HepG2 (cell line): ENCODE data around the gene EVA1A. TPM values are rescaled to one million over a fixed set of nuclear protein-coding genes. Genes with fewer than 3 reads are reported as not detected.

ENCODE experiments used
- ATF7 ChIP-seq, 2 experiments: fragments of 450-650 bp in 1 of 2; sonication (generic) in 1 of 2; formaldehyde crosslinking in 1 of 2; IDR thresholded peaks; 2 replicates each; pipeline versions ENCODE4 v1.4.0 to v1.6.1; 2016 to 2020; ENCODE audit warnings: antibody characterized with exemption in 1 of 2, mild to moderate bottlenecking in 1 of 2, missing genetic modification reagents in 1 of 2
- CAMTA2 ChIP-seq: sonication (generic); formaldehyde crosslinking; IDR thresholded peaks from 2 replicates; pipeline ENCODE4 v1.4.0; 2020; ENCODE audit warnings: mild to moderate bottlenecking, missing genetic modification reagents, borderline replicate concordance
- IRX3 ChIP-seq: sonication (generic); formaldehyde crosslinking; IDR thresholded peaks from 2 replicates; pipeline ENCODE4 v1.8.1; 2023; ENCODE audit warnings: mild to moderate bottlenecking, low read depth, missing genetic modification reagents, borderline replicate concordance
- KAT8 ChIP-seq: IDR thresholded peaks from 2 replicates; pipeline ENCODE4 v1.6.1; 2016; ENCODE audit warnings: missing genetic modification reagents, missing compliant biosample characterization
- MED1 ChIP-seq: sonication (generic); formaldehyde crosslinking; IDR thresholded peaks from 2 replicates; pipeline ENCODE4 v1.4.0; 2020; ENCODE audit warnings: missing genetic modification reagents
- MXI1 ChIP-seq: IDR thresholded peaks from 3 replicates; pipeline ENCODE4 v1.6.1; 2012; ENCODE audit warnings: low read depth, low read length, inconsistent platforms, borderline replicate concordance
- PAWR ChIP-seq: sonication (generic); formaldehyde crosslinking; IDR thresholded peaks from 2 replicates; pipeline ENCODE4 v1.4.0; 2020; ENCODE audit warnings: missing genetic modification reagents, mild to moderate bottlenecking, borderline replicate concordance
- PCBP1 ChIP-seq: fragments of 200-400 bp; formaldehyde crosslinking; IDR thresholded peaks from 2 replicates; pipeline ENCODE4 v1.6.1; 2017; ENCODE audit warnings: mild to moderate bottlenecking, low read depth, low read length, borderline replicate concordance
- PCBP2 ChIP-seq: fragments of 200-400 bp; formaldehyde crosslinking; optimal IDR thresholded peaks from 2 replicates; pipeline ENCODE3; 2018; ENCODE audit warnings: low read length, low read depth; ENCODE audit not compliant: poor library complexity, severe bottlenecking
- PITX1 ChIP-seq: sonication (generic); formaldehyde crosslinking; IDR thresholded peaks from 2 replicates; pipeline ENCODE4 v1.5.1; 2020; ENCODE audit warnings: mild to moderate bottlenecking, missing genetic modification reagents
- RAD51 ChIP-seq: fragments of 450-650 bp; IDR thresholded peaks from 2 replicates; pipeline ENCODE4 v1.6.1; 2016; ENCODE audit warnings: borderline replicate concordance
- RFX1 ChIP-seq: fragments of 450-650 bp; IDR thresholded peaks from 2 replicates; pipeline ENCODE4 v1.6.1; 2017
- TBL1XR1 ChIP-seq: fragments of 150-350 bp; IDR thresholded peaks from 2 replicates; pipeline ENCODE4 v1.6.1; 2014; ENCODE audit warnings: borderline replicate concordance, low read length; ENCODE audit not compliant: partially characterized antibody
- TEAD3 ChIP-seq: optimal IDR thresholded peaks from 2 replicates; pipeline ENCODE3; 2016; ENCODE audit warnings: borderline replicate concordance
- ZBTB1 ChIP-seq: sonication (generic); formaldehyde crosslinking; IDR thresholded peaks from 2 replicates; pipeline ENCODE4 v1.4.0; 2020; ENCODE audit warnings: missing genetic modification reagents, borderline replicate concordance
- ZBTB20 ChIP-seq: sonication (generic); formaldehyde crosslinking; IDR thresholded peaks from 2 replicates; pipeline ENCODE4 v1.8.1; 2023; ENCODE audit warnings: missing genetic modification reagents, low read depth, mild to moderate bottlenecking, borderline replicate concordance
- ZMAT3 ChIP-seq: sonication (generic); formaldehyde crosslinking; conservative IDR thresholded peaks from 2 replicates; pipeline ENCODE4 v1.7.0; 2021; ENCODE audit warnings: missing genetic modification reagents
- ZNF253 ChIP-seq: sonication (generic); formaldehyde crosslinking; IDR thresholded peaks from 2 replicates; pipeline ENCODE4 v1.8.0; 2022; ENCODE audit warnings: mild to moderate bottlenecking, missing genetic modification reagents, borderline replicate concordance
- ZNF577 ChIP-seq: sonication (generic); formaldehyde crosslinking; IDR thresholded peaks from 2 replicates; pipeline ENCODE4 v1.4.0; 2020; ENCODE audit warnings: mild to moderate bottlenecking, low read depth, missing genetic modification reagents, borderline replicate concordance
- polyA plus RNA-seq, 8 experiments: library from polyadenylated mRNA; depleted of rRNA in 3 of 8; stranded (reverse) in 7 of 8; unstranded in 1 of 8; fragments of >200 nt; fragmentation: Illumina TruSeq in 4 of 8; extraction: Trizol in 4 of 8; gene quantifications; 2 replicates each; pipeline versions ENCODE4 v1.2.1 to v1.2.3, GENCODE V29; 2011 to 2016; ENCODE audit warnings: low read depth in 4 of 8, missing spikeins in 1 of 8, mixed read lengths in 1 of 8; ENCODE audit not compliant: insufficient read depth in 1 of 8
- total RNA-seq, 5 experiments: library from RNA; depleted of rRNA; stranded (reverse); fragments of >200 nt; fragmentation: Illumina TruSeq; extraction: Trizol; gene quantifications; 2 replicates each; pipeline ENCODE4 v1.2.3, GENCODE V29; 2016; ENCODE audit warnings: low read depth in 1 of 5
- TF ChIP-seq, protein P1 (sequence below): sonication (generic); formaldehyde crosslinking; IDR thresholded peaks from 2 replicates; pipeline ENCODE4 v1.5.1; 2020; ENCODE audit warnings: missing genetic modification reagents, mild to moderate bottlenecking, borderline replicate concordance
- TF ChIP-seq, protein P2 (sequence below): sonication (generic); formaldehyde crosslinking; IDR thresholded peaks from 2 replicates; pipeline ENCODE4 v1.4.0; 2020; ENCODE audit warnings: missing genetic modification reagents
- TF ChIP-seq, protein P3 (sequence below): sonication (generic); formaldehyde crosslinking; IDR thresholded peaks from 2 replicates; pipeline ENCODE4 v1.5.1; 2020; ENCODE audit warnings: mild to moderate bottlenecking, missing genetic modification reagents, moderate library complexity
- TF ChIP-seq, protein P4 (sequence below), 2 experiments: fragments of 450-650 bp in 1 of 2; sonication (generic) in 1 of 2; formaldehyde crosslinking; IDR thresholded peaks; 2 replicates each; pipeline versions ENCODE4 v1.5.0 to v1.8.0; 2020 to 2022; ENCODE audit warnings: mild to moderate bottlenecking in 1 of 2, missing genetic modification reagents in 1 of 2
- TF ChIP-seq, protein P5 (sequence below): sonication (generic); formaldehyde crosslinking; IDR thresholded peaks from 2 replicates; pipeline ENCODE4 v1.5.0; 2020; ENCODE audit warnings: missing genetic modification reagents

Gene EVA1A
- total and polyA plus RNA-seq, 2 of the 13 experiments (the other 11 are each of a cell fraction or from before 2014, with no cell fraction given), result 57.5 to 57.8 TPM

DNA sequence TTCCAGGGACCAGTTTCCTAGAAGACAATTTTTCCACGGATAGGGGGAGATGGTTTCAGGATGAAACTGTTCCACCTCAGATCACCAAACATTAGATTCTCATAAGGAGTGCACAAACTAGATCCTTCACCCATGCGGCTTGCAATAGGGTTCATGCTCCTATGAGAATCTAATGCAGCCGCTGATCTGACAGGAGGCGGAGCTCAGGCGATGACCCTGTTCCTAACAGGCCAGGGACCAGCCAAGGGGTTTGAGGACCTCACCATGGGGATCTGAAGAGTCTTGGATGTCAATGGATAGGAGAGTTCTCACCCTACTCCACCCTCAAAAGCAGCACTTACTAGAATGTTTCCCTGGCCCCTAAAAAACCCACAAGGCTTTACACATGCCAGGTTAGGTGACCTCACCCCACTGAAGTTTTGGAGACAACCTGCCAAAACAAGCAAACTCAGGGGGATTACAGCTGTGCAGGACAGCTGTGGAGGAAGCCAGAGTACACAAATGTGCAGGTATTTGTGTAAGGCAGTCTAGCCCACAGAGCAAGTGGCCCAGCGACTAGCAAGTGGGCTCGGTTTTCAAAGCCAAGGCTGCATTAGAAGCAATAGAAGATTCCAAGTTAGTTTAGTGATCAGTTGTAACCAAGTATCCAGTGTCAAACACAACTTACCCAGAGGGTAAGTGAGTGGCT lies 3.9 kb downstream of the EVA1A start (continued):
- TF ChIP-seq ZMAT3 (CRISPR knock-in tag) (no peak), ZNF253 (no peak), ZNF577 (CRISPR knock-in tag) (no peak), ZBTB20 (CRISPR knock-in tag) (no peak), ZBTB1 (no peak), MED1 (CRISPR knock-in tag) (peak; percentile 40; the same call in 1 of the 2 replicates), IRX3 (CRISPR knock-in tag) (no peak), MXI1 (no peak), RFX1 (no peak), PITX1 (CRISPR knock-in tag) (no peak), RAD51 (no peak), CAMTA2 (CRISPR knock-in tag) (no peak), TBL1XR1 (no peak), KAT8 (CRISPR knock-in tag) (no peak), PCBP1 (no peak), TEAD3 (peak; percentile 12), PCBP2 (no peak), PAWR (CRISPR knock-in tag) (no peak), ATF7 (IDR thresholded peaks at IDR 0.05) (no peak), ATF7 (CRISPR knock-in tag; IDR thresholded peaks at IDR 0.05) (no peak)
- TF ChIP-seq, protein P1, sequence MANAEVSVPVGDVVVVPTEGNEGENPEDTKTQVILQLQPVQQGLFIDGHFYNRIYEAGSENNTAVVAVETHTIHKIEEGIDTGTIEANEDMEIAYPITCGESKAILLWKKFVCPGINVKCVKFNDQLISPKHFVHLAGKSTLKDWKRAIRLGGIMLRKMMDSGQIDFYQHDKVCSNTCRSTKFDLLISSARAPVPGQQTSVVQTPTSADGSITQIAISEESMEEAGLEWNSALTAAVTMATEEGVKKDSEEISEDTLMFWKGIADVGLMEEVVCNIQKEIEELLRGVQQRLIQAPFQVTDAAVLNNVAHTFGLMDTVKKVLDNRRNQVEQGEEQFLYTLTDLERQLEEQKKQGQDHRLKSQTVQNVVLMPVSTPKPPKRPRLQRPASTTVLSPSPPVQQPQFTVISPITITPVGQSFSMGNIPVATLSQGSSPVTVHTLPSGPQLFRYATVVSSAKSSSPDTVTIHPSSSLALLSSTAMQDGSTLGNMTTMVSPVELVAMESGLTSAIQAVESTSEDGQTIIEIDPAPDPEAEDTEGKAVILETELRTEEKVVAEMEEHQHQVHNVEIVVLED (CRISPR knock-in tag), result no peak
- TF ChIP-seq, protein P2, sequence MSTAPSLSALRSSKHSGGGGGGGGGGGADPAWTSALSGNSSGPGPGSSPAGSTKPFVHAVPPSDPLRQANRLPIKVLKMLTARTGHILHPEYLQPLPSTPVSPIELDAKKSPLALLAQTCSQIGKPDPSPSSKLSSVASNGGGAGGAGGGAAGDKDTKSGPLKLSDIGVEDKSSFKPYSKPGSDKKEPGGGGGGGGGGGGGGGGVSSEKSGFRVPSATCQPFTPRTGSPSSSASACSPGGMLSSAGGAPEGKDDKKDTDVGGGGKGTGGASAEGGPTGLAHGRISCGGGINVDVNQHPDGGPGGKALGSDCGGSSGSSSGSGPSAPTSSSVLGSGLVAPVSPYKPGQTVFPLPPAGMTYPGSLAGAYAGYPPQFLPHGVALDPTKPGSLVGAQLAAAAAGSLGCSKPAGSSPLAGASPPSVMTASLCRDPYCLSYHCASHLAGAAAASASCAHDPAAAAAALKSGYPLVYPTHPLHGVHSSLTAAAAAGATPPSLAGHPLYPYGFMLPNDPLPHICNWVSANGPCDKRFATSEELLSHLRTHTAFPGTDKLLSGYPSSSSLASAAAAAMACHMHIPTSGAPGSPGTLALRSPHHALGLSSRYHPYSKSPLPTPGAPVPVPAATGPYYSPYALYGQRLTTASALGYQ (CRISPR knock-in tag), result no peak
- TF ChIP-seq, protein P3, sequence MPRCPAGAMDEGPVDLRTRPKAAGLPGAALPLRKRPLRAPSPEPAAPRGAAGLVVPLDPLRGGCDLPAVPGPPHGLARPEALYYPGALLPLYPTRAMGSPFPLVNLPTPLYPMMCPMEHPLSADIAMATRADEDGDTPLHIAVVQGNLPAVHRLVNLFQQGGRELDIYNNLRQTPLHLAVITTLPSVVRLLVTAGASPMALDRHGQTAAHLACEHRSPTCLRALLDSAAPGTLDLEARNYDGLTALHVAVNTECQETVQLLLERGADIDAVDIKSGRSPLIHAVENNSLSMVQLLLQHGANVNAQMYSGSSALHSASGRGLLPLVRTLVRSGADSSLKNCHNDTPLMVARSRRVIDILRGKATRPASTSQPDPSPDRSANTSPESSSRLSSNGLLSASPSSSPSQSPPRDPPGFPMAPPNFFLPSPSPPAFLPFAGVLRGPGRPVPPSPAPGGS (CRISPR knock-in tag), result no peak
- TF ChIP-seq, protein P4, sequence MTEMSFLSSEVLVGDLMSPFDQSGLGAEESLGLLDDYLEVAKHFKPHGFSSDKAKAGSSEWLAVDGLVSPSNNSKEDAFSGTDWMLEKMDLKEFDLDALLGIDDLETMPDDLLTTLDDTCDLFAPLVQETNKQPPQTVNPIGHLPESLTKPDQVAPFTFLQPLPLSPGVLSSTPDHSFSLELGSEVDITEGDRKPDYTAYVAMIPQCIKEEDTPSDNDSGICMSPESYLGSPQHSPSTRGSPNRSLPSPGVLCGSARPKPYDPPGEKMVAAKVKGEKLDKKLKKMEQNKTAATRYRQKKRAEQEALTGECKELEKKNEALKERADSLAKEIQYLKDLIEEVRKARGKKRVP (CRISPR knock-in tag; IDR thresholded peaks at IDR 0.05), result no peak
- TF ChIP-seq, protein P5, sequence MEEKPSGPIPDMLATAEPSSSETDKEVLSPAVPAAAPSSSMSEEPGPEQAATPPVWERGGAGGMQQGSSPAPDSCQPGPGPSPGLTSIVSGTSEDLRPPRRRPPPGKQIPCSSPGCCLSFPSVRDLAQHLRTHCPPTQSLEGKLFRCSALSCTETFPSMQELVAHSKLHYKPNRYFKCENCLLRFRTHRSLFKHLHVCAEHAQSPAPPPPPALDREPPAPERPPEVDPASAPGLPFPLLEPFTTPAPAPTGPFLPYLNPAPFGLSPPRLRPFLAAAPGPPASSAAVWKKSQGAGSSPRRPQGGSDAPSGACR (CRISPR knock-in tag), result 0 out of 2 replicates have a peak, but pooled peaks have one; percentile 29
